GM19351 (cell line): ENCODE data around the gene SMCO2.

Experiments
- ATAC-seq: cut with Tn5 transposase; IDR thresholded peaks from one replicate; pipeline ENCODE4 v1.9.1; 2021; ENCODE audit warnings: mild to moderate bottlenecking, moderate library complexity; ENCODE audit not compliant: unreplicated experiment

Gene SMCO2

GRCh38 chr12:27549236-27549800 is 102.8 kb downstream of the SMCO2 start:
- ATAC-seq, result no peak

- ATAC-seq, result no peak
Measured at GRCh38 chr12:27549801-27550652, 103.5 kb downstream of the SMCO2 start.

GRCh38 chr12:27550653-27550975 is 104.1 kb downstream of the SMCO2 start:
- ATAC-seq, result no peak

GRCh38 chr12:27551172-27551840 is 104.8 kb downstream of the SMCO2 start:
- no peak for ATAC-seq
